SK-N-SH (cell line): ENCODE results near the gene PPCS. TPM values are rescaled to one million over a fixed set of nuclear protein-coding genes. Genes with fewer than 3 reads are reported as not detected.

ENCODE experiments used
- CTCF ChIA-PET: fragments of 300-600, 350-600 bp; formaldehyde crosslinking; extraction: SDS; loops from one replicate; lab custom pipeline; 2021; lab: Yijun Ruan, JAX
- POLR2A ChIA-PET: fragments of 350-600 bp; sonication (Branson Sonifier 250); formaldehyde crosslinking; extraction: SDS; loops from one replicate; lab custom pipeline; 2020; ENCODE audit warnings: antibody characterized with exemption, inconsistent platforms; lab: Yijun Ruan, JAX
- DNase-seq: peaks from one replicate; pipeline ENCODE4 v3.0.0; 2012
- H2AFZ ChIP-seq: fragments of 200-600 bp; sonication (generic); 2 replicates; pipeline ENCODE4 v1.8.1; 2016; ENCODE audit warnings: antibody characterized with exemption, mild to moderate bottlenecking, low read depth
- H3F3A ChIP-seq: fragments of 200-600 bp; sonication (generic); replicated peaks from 2 replicates; pipeline ENCODE3; 2016; ENCODE audit warnings: antibody characterized with exemption, mild to moderate bottlenecking; ENCODE audit not compliant: insufficient read depth
- H3K27ac ChIP-seq, 2 experiments: fragments of 200-500 bp in 1 of 2; fragments of 200-600 bp in 1 of 2; sonication (Bioruptor generic) in 1 of 2; sonication (generic), shearing (Covaris generic) in 1 of 2; 2 replicates each; pipeline versions ENCODE4 v1.5.1 to v1.6.1; 2014 to 2016; ENCODE audit warnings: low read depth in 2 of 2, inconsistent platforms in 1 of 2, low read length in 1 of 2, mild to moderate bottlenecking in 1 of 2, mixed read lengths in 1 of 2
- H3K27me3 ChIP-seq: fragments of 200-600 bp; sonication (generic), shearing (Covaris generic); 2 replicates; pipeline ENCODE4 v1.6.1; 2016; ENCODE audit warnings: mixed run types; ENCODE audit not compliant: insufficient read depth
- H3K36me3 ChIP-seq, 2 experiments: fragments of 200-500 bp in 1 of 2; fragments of 200-600 bp in 1 of 2; sonication (Bioruptor generic) in 1 of 2; sonication (generic) in 1 of 2; replicated peaks in 1 of 2; 2 replicates each; pipeline versions ENCODE3 to v1.5.1; 2014 to 2016; ENCODE audit warnings: low read length in 1 of 2, mild to moderate bottlenecking in 1 of 2; ENCODE audit not compliant: insufficient read depth in 2 of 2, control insufficient read depth in 1 of 2
- H3K4me1 ChIP-seq, 2 experiments: fragments of 200-500 bp in 1 of 2; fragments of 200-600 bp in 1 of 2; sonication (Bioruptor generic) in 1 of 2; sonication (generic), shearing (Covaris generic) in 1 of 2; 2 replicates each; pipeline versions ENCODE4 v1.5.1 to v1.6.1; 2014 to 2016; ENCODE audit warnings: low read depth in 1 of 2, low read length in 1 of 2, mixed run types in 1 of 2; ENCODE audit not compliant: insufficient read depth in 2 of 2, control insufficient read depth in 1 of 2
- H3K4me2 ChIP-seq: fragments of 200-600 bp; sonication (generic), shearing (Covaris generic); 2 replicates; pipeline ENCODE4 v1.6.1; 2017; ENCODE audit warnings: mixed run types
- H3K4me3 ChIP-seq, 2 experiments: fragments of 200-500 bp in 1 of 2; fragments of 200-600 bp in 1 of 2; sonication (Bioruptor generic) in 1 of 2; sonication (generic), shearing (Covaris generic) in 1 of 2; 2 replicates each; pipeline versions ENCODE4 v1.5.1 to v1.8.1; 2014 to 2016; ENCODE audit warnings: low read depth in 2 of 2, inconsistent platforms in 1 of 2, low read length in 1 of 2, mild to moderate bottlenecking in 1 of 2, mixed read lengths in 1 of 2, moderate library complexity in 1 of 2
- H3K79me2 ChIP-seq: fragments of 200-600 bp; sonication (generic); 2 replicates; pipeline ENCODE4 v1.8.1; 2017; ENCODE audit warnings: mild to moderate bottlenecking; ENCODE audit not compliant: insufficient read depth
- H3K9ac ChIP-seq: fragments of 200-600 bp; sonication (generic); 2 replicates; pipeline ENCODE4 v1.6.1; 2017; ENCODE audit warnings: mixed run types
- H3K9me2 ChIP-seq: fragments of 200-600 bp; sonication (generic); 2 replicates; pipeline ENCODE4 v1.6.1; 2017; ENCODE audit warnings: mixed run types
- H3K9me3 ChIP-seq: fragments of 200-600 bp; sonication (generic); 2 replicates; pipeline ENCODE4 v1.6.1; 2017; ENCODE audit warnings: mixed run types, mild to moderate bottlenecking, moderate library complexity
- H4K20me1 ChIP-seq: fragments of 200-600 bp; sonication (generic); 2 replicates; pipeline ENCODE4 v1.6.1; 2017; ENCODE audit warnings: mild to moderate bottlenecking, mixed run types; ENCODE audit not compliant: insufficient read depth
- CHD2 ChIP-seq: fragments of 150-350 bp; IDR thresholded peaks from 2 replicates; pipeline ENCODE4 v1.6.1; 2018; ENCODE audit warnings: low read length; ENCODE audit not compliant: partially characterized antibody
- ELF1 ChIP-seq: IDR thresholded peaks from 2 replicates; pipeline ENCODE4 v1.4.0; 2012
- EZH2phosphoT487 ChIP-seq: fragments of 200-600 bp; sonication (generic); IDR thresholded peaks from 2 replicates; pipeline ENCODE4 v1.6.1; 2017; ENCODE audit warnings: low read depth, mixed run types, mild to moderate bottlenecking, antibody characterized with exemption, moderate library complexity, borderline replicate concordance
- FOXJ3 ChIP-seq: sonication (generic); formaldehyde crosslinking; IDR thresholded peaks from 2 replicates; pipeline ENCODE4 v1.5.1; 2020; ENCODE audit warnings: mild to moderate bottlenecking, missing genetic modification reagents
- JUND ChIP-seq: IDR thresholded peaks from 2 replicates; pipeline ENCODE4 v1.4.0; 2012
- NRF1 ChIP-seq: IDR thresholded peaks from 2 replicates; pipeline ENCODE4 v1.6.1; 2012; ENCODE audit warnings: low read depth, mild to moderate bottlenecking, low read length
- POLR2AphosphoS5 ChIP-seq: IDR thresholded peaks from 2 replicates; pipeline ENCODE4 v1.6.1; 2012; ENCODE audit warnings: low read depth, low read length
- RAD21 ChIP-seq: IDR thresholded peaks from 2 replicates; pipeline ENCODE4 v1.6.1; 2012; ENCODE audit warnings: mild to moderate bottlenecking, low read length
- RFX5 ChIP-seq: IDR thresholded peaks from 2 replicates; pipeline ENCODE4 v1.6.1; 2012; ENCODE audit warnings: mild to moderate bottlenecking, improper control_type of control experiment, low read length
- RXRA ChIP-seq: IDR thresholded peaks from 2 replicates; pipeline ENCODE4 v1.4.0; 2012; ENCODE audit warnings: low read depth, mild to moderate bottlenecking, borderline replicate concordance
- TAF1 ChIP-seq: IDR thresholded peaks from 2 replicates; pipeline ENCODE4 v1.6.1; 2012; ENCODE audit warnings: low read depth, mild to moderate bottlenecking, low read length, moderate library complexity, borderline replicate concordance
- TCF12 ChIP-seq: IDR thresholded peaks from 2 replicates; pipeline ENCODE4 v1.4.0; 2012
- YY1 ChIP-seq: IDR thresholded peaks from 2 replicates; pipeline ENCODE4 v1.4.0; 2012; ENCODE audit warnings: low read depth, mild to moderate bottlenecking
- WGBS: methylation state at CpG from one replicate; pipeline ENCODE4 v1.1.6; 2017; ENCODE audit warnings: low lambda C conversion rate; 5-methylcytosine and 5-hydroxymethylcytosine counted together
- polyA plus RNA-seq, 3 experiments: library from polyadenylated mRNA; depleted of rRNA; stranded (reverse); fragments of >200 nt; gene quantifications; 2 replicates each; pipeline ENCODE4 v1.2.3, GENCODE V29; 2012
- TF ChIP-seq, protein P1 (sequence below): fragments of 200-600 bp; sonication (generic); IDR thresholded peaks from 2 replicates; pipeline ENCODE4 v1.6.1; 2017; ENCODE audit warnings: antibody characterized with exemption, mild to moderate bottlenecking, moderate library complexity
- TF ChIP-seq, protein P2 (sequence below): IDR thresholded peaks from 2 replicates; pipeline ENCODE4; 2012
- TF ChIP-seq, protein P3 (sequence below): fragments of 150-350 bp; IDR thresholded peaks from 2 replicates; pipeline ENCODE4 v1.6.1; 2017; ENCODE audit warnings: antibody characterized with exemption, low read length, low read depth, borderline replicate concordance

The PPCS gene
- polyA plus RNA-seq, 1 of the 3 experiments (the other 2 are of a cell fraction) = 40.0 TPM

DNA sequence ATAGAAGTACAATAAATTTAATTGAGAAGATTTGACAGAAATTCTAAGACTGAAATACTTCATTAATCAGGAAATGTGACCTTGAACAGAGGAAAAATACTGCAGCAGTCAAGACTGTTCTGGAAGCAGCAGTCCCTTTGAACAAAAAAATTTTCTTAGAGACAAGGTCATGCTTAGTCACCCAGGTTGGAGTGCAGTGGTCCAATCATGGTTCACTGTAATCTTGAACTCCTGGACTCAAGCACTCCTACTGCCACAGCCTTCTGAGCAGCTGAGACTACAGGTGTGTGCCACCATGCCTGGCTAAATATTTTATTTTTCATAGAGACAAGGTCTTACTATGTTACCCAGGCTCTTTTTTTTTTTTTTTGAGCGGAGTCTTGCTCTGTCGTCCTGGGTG is 4.9 kb downstream of the PPCS start:
- no peak overlapping the region for H3K4me3 ChIP-seq
- no peak for DNase-seq
- H3K79me2 ChIP-seq = peaks cover 14% of the 10 kb centered on the region; the same call in 1 of the 2 replicates
- H3K9me3 ChIP-seq = no peaks in the 10 kb centered on the region
- no peak for TF ChIP-seq CHD2
- no peak for TF ChIP-seq YY1
- no peak for TF ChIP-seq TAF1
- TF ChIP-seq POLR2AphosphoS5 = no peak
- no peak for TF ChIP-seq FOXJ3 (CRISPR knock-in tag)
- TF ChIP-seq NRF1 = no peak
- TF ChIP-seq TCF12 = no peak
- TF ChIP-seq JUND = no peak
- TF ChIP-seq, protein P1, sequence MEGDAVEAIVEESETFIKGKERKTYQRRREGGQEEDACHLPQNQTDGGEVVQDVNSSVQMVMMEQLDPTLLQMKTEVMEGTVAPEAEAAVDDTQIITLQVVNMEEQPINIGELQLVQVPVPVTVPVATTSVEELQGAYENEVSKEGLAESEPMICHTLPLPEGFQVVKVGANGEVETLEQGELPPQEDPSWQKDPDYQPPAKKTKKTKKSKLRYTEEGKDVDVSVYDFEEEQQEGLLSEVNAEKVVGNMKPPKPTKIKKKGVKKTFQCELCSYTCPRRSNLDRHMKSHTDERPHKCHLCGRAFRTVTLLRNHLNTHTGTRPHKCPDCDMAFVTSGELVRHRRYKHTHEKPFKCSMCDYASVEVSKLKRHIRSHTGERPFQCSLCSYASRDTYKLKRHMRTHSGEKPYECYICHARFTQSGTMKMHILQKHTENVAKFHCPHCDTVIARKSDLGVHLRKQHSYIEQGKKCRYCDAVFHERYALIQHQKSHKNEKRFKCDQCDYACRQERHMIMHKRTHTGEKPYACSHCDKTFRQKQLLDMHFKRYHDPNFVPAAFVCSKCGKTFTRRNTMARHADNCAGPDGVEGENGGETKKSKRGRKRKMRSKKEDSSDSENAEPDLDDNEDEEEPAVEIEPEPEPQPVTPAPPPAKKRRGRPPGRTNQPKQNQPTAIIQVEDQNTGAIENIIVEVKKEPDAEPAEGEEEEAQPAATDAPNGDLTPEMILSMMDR = no peak
- TF ChIP-seq ELF1 = no peak
- H3K36me3 ChIP-seq = peaks cover 27 to 31% of the 10 kb centered on the region in 2 experiments
- WGBS = 92% methylated on average over 2 of the region's 2 CpGs
- no peaks in the 10 kb centered on the region for H3K27me3 ChIP-seq
- ChIA-PET CTCF (interaction anchor here (1.0 kb wide), 1 partner anchor 288 kb away, joined by 3 read pairs; no protein-coding TSS in a partner anchor), POLR2A (no interaction called here)
- H3F3A ChIP-seq = peaks cover 29% of the 10 kb centered on the region
- H2AFZ ChIP-seq = no peak overlapping the region
- no peak overlapping the region for H3K9ac ChIP-seq
- peaks cover 12 to 16% of the 10 kb centered on the region in 2 experiments; a peak in 2 of 4 replicates for H3K4me1 ChIP-seq
- no peak overlapping the region for H3K4me2 ChIP-seq
- H3K9me2 ChIP-seq = no peaks in the 10 kb centered on the region
- no peak overlapping the region for H3K27ac ChIP-seq
- H4K20me1 ChIP-seq = no peaks in the 10 kb centered on the region

DNA sequence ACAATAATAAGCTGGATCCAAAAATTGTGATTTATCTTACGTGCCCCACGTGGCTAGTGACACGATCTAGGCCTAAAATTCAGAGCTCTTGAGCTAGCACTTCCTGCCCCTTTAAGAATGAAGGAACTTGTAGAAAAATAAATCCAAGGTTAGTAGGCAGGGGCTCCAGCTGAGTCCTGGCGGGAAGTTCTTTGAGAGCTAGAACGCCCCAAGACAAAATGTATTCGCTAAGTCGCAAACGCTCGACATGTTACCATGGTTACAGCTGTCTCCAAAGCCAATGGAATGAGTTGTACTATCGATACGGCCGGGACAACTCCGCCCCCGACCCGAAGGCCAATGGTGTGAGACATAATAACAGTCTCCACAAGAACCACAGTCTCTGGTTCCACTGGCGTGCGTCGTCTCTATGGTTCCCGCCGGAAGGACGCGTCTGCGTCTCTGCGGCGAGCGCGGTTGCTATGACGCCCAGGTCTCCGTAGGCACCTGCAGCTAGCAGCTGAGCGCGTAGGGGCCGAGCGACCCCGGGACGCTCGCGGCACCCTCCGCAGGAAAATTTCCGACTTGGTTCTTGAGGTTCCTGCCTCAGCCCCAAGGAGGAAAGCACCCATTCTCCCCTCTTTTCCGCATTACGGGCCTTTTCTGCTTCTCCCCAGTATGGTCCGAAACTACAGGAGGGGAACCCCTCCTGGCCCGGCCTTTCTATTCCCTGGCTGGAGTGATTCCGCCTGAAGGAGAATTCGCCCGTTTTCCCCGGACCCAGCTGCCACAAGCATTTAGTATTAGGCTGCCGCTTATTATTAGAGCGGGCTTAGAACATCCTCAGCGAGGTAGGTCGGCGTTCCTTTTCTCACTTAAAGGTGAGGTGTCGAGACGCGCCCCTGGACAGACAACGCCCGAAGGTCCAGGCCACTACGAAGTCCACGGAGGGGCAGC is 6.8 kb downstream of the PPCS start, which contains the start of gene CCDC30:
Gene CCDC30 (plus strand): TSS at position 459 of the 936 bp plus-strand sequence. CDS start 17,266 bp downstream, outside the sequence.
- no peaks in the 10 kb centered on the region for H3K27me3 ChIP-seq
- CTCF ChIA-PET = interaction anchor here (0.6 to 1.8 kb wide), 4 partner anchors 290 to 1471 kb away, joined by 3 to 5 read pairs (median 4); no protein-coding TSS in a partner anchor
- 2% methylated on average over 36 of the region's 59 CpGs for WGBS
- peaks cover 4% of the 10 kb centered on the region; the same call in 1 of the 2 replicates for H3K79me2 ChIP-seq
- no peaks in the 10 kb centered on the region for H4K20me1 ChIP-seq
- H3F3A ChIP-seq = peaks cover 28% of the 10 kb centered on the region
- POLR2A ChIA-PET = interaction anchor here (0.6 to 1.1 kb wide), 3 partner anchors 82 to 219 kb away, joined by 3 to 4 read pairs (median 4); partner anchors contain the start of gene YBX1
- H3K27ac ChIP-seq = peak within 1 kb of the TSS; percentile 58 to 81
- H3K4me1 ChIP-seq = peaks cover 6 to 8% of the 10 kb centered on the region in 2 experiments; a peak in 2 of 4 replicates
- H3K4me3 ChIP-seq = peak within 1 kb of the TSS; percentile 78 to 84
- peak within 1 kb of the TSS; percentile 87 for H2AFZ ChIP-seq
- peak within 1 kb of the TSS; percentile 91 for H3K4me2 ChIP-seq
- peaks cover 23 to 30% of the 10 kb centered on the region in 2 experiments for H3K36me3 ChIP-seq
- DNase-seq = peak; percentile 96
- H3K9me3 ChIP-seq = no peaks in the 10 kb centered on the region
- peak within 1 kb of the TSS; percentile 59 for H3K9ac ChIP-seq
- H3K9me2 ChIP-seq = no peaks in the 10 kb centered on the region
- TF ChIP-seq CHD2 = peak; percentile 47
- TF ChIP-seq EZH2phosphoT487 = no peak
- TF ChIP-seq, protein P2, sequence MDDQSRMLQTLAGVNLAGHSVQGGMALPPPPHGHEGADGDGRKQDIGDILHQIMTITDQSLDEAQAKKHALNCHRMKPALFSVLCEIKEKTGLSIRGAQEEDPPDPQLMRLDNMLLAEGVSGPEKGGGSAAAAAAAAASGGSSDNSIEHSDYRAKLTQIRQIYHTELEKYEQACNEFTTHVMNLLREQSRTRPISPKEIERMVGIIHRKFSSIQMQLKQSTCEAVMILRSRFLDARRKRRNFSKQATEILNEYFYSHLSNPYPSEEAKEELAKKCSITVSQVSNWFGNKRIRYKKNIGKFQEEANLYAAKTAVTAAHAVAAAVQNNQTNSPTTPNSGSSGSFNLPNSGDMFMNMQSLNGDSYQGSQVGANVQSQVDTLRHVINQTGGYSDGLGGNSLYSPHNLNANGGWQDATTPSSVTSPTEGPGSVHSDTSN = peak; percentile 27; the same call in 1 of the 2 replicates
- TF ChIP-seq RXRA = no peak
- TF ChIP-seq NRF1 = no peak
- TF ChIP-seq TCF12 = no peak
- TF ChIP-seq, protein P3, sequence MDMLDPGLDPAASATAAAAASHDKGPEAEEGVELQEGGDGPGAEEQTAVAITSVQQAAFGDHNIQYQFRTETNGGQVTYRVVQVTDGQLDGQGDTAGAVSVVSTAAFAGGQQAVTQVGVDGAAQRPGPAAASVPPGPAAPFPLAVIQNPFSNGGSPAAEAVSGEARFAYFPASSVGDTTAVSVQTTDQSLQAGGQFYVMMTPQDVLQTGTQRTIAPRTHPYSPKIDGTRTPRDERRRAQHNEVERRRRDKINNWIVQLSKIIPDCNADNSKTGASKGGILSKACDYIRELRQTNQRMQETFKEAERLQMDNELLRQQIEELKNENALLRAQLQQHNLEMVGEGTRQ = no peak
- TF ChIP-seq, protein P1 = no peak
- 0 out of 2 replicates have a peak, but pooled peaks have one; percentile 6 for TF ChIP-seq RAD21
- TF ChIP-seq RFX5 = peak; percentile 77; the same call in 1 of the 2 replicates
